GM04504 (cell line): ENCODE measurements around the gene BCR.

Experiments used
- DNase-seq: peaks from one replicate; pipeline ENCODE4 v3.0.0-alpha.2; 2012; ENCODE audit warnings: low read depth

The BCR gene

DNA sequence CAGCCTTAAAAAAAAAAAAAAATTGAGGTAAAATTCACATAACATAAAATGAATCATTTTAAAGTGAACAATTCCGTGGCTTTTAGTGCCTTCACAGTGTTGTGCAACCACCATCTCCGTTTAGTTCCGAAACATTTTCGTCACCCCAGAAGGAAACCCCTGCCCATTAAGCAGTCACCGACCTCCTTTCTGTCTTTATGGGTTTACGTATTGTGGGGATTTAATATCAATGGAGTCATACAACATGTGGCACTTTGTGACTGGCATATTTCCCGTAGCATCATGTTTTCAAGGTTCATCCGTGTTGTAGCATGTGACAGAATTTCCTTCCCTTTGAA is 65.5 kb downstream of the BCR start:
- DNase-seq, result no peak

DNA sequence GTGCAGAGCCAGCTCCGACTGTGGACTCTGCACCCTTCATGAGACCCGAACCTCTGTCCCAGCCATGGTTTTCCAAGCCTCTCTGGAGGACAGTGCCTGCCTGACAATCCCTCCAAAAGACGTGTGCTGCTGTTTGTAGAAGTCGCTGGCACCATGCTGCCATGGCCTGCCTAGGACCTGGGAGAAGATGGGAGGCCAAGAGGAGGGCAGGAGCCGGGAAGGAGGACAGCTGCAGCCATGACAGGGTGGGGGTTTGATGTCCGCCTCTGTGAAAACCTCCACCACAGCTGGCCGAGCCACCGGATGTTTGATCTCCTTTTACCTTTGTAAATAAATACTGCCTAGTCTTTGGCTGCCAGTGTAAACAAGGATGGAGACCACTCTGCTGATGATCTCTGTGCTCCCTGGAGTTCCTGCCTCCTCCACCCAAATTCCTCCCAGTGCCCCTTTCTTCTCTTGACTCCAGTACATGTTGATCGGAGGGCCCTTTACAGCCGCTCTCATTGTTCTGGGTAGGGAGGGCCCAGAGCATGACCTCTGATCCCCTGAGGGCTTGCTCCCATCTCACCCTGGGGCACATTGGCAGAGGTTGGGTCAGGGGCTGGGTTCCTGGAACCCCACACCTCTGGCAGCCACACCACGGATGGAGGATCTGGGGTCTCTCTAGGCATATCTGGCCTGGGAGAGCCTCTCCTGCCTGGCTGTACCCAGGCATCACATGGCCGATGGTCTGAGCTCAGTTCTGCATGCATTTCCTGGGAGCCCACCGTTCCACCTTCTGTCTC is 66.9 kb downstream of the BCR start:
- DNase-seq, result no peak

DNA sequence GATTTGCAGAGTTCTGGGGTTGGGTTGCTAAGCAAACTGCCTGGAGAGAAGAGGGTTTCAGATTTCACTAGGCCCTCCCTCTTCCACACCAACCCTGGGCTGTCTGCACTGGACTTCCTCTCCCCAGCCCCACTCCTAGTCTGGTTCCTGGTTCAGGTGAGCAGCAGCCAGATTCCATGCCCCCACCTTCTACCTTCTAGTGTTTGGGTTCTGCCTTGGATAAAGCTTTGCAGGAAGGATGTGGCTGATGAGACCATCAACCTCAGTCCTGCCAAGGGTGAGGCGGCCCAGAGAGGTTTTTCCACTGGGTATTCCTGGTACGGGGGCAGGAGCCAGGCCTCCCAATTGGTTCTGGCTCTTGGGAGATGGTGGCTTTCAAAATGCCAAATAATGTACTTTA is 68.3 kb downstream of the BCR start:
- no peak for DNase-seq

DNA sequence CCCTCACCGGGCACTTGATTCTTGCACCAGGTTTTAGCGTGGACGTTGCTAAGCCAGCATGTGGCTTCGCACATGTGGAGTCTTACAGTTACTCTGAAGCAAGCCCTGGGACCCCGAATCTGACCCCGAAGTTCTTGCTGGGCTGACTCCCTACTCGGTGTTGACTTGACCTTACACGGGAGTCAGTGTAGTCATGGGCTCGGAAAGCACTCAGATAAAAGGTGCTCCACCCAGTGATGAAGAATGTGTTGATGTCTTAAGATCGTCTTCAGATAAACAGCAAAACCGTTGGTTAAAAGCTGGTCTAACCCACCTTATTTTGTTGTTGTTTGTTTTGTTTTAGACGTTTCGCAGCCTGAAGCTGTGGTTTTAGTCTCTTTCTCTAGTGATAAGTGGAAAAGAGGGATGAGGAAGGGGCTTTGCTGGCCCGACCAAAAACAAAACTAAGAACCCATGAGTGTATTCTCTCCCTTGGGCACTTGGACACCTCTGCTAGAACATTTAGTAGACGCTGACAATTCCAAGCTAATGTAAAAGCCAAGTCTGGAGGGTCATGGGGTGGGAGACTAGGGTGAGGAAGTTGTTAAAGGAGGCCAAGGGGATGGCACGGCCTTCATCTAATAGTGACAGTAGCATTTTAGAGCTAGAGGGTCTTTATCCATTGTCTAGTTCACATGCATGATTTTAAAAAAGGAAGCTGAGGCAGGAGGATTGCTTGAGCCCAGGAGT is 69.9 kb downstream of the BCR start:
- no peak for DNase-seq

DNA sequence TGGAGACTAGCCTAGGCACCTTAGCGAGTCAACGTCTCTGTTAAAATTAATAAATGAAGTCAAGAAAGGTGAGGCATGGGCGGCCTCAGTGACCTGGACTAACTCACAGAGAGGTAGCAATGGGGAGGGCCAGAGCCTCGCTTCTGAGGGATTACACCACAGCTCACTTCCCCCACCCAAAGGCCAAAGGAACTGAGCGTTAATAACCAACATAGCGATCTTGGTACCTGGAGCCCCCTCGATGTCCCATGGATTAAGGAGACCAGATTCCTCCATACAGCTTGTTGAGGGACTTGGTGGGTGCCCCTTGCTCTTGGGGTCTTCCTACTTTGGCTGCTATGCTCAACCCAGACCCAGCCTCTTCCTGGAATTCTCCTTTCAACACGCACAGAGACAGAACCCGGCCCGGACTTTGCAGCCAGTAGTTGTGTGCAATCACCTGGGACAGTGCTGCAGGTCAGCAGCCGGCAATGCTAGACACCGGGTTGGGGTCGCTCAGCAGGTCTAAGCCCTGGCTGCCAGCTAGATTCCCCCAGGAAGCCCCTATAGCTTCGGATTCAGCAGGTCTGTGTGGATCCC is 70.6 kb downstream of the BCR start:
- DNase-seq, result no peak

DNA sequence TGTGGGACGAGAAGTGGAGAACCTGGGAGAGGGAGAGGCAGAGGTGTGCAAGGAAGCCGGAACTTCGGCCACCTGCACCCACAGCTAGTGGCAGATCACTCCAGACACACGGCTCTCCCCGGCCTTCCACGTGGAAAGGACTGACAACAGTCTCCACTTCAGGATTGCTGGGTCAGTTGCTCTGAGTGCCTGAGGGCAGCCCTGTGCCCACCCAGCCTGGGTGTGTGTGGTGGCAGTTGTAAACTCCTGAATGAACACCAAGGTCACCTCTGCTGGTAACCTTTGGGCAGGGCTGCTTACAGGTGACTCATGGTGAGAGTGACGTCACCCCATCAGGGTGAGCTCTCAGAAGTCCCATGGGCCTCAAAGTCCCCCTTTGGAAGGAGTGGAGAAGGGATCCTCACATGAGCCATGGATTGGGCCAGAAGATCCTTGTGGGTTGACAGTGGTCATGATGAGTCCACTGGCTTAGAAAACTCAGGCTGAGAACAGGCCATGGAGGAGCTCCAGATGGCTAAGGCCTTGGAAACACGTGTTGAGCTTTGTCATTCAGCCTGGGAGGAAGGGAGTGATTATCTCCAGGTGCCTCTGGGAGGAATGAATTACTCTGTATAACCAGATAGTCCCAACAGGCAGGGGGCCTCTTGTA is 71.3 kb downstream of the BCR start:
- peak; percentile 27 for DNase-seq

DNA sequence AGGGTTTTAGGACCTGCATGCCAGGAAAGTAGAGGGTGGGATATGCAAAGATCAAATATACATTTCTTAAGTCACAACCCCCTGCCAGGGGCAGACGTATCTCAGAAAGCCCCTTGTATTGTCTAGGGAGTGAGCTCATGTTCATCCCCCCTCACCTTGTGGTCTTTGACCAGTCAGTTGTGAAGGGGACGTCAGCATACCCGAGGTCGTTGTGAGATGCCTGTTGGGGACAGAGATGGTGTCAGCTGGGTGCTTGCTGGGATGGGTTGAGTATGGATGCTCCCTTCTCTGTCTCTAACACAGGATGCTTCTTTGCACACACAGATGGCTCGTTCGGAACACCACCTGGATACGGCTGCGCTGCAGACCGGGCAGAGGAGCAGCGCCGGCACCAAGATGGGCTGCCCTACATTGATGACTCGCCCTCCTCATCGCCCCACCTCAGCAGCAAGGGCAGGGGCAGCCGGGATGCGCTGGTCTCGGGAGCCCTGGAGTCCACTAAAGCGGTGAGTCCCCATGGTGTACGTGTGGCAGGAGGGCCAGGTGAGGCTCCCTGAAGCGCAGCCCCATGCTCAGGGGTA is 73.3 kb downstream of the BCR start:
- no peak for DNase-seq

DNA sequence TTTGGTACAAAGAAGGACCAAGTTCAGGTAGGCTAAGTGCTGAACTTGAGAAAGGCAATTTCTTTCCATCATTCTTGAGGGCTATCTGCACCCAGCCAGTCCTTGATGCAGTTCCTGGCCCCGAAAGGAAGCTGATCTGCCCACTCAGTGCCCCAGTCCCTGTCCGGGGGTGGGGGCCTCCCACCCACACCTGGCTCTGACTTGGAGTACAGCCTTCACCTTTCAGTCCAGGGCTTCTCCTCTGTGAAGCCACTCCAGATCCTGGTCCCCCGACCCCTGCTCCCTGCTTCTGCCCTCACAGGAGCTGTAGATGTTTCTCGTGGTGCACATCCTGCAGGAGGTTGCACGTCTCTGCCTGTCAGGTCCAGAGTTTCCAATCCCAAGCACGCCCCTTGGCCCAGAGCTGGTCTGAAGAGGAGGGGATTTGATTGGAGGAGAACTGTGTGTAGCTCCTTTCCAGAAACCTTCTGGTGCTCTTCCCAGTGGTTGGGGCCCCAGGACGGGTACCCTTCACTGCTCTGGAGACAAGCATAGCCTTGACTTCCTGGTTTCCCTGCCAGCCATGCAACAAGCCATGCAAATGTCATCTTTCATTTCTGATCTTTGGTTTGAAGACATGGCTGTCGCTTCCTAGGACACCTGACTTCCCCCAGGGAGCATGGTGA is 75.3 kb downstream of the BCR start:
- DNase-seq, result no peak

DNA sequence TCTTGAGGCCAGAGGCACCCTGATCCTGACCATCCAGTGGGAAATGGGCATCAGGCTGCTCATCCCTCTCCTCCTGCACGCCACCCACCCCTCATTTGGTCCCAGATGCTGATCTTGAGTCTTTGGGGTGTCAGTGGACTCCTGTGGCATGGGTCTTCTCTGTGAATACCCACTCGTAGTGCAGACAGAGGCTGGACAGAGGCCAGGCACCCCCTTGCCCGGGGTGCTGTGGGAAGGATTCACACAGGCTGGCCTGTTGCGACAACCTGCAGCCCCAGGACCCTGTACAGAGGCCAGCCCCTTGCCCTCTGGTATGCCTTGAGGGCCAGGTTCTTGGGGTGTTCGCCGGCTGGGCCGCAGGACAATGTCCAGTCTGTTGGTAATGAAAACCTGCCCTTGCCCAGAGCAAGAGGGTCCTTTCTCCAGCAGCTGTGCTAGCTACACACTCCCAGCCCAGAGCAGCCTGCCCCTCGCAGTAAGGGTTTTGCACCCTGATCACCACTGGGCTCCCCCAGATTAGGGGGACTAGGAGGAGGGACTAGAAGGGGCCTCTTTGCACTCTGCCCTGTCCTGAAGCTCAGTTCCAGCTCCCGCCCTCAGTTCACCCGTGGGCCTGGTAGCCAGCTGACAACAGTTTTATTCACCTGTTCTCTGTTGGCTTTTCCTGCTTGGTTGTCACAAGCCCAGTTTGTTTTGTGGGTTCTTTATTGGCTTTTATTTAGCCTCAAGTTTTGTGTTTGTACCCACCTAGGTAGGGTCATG is 76.0 kb downstream of the BCR start:
- DNase-seq, result no peak

DNA sequence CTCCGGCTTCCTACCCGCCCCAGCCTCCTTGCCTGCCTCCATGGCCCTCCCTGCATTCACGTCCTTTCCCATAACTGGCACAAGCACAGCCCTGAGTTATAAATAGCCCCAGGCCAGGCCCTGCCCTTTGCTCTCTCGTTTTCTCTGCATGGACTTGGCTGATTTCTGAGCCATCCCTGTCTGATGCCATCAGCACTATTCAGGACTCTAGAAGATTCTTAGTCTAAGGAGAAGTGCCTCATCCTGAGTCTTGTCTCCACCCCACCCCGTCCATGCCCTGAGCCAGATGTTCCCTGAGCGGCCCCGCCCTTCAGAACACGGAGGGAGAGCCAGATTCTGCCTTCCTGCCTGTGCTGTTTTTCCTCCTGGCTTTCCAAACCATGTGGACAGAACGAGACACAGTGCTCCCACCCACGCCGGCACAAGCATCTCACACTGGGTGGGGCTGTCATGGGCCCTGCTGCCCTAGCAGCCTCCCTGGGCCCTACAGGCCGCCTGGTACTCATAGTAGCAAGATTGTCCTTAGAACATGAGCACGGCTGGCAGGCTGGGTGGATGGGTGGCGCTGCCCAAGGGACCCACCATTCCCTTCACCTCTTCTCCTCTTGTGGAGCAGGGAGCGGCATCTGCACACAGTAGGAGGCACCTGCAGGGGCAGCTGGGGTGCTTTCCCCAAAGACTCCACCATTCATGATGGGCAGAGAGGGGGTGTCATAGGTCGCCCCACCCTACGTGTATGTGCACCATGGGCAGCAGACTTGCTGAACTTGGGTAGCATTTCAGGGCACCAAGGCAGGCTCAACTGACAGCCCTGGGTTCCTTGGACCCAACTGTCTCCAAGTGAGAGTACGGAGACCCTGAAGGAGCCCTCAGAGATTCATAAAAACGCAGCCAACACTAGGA is 76.9 kb downstream of the BCR start:
- peak; percentile 28 for DNase-seq

DNA sequence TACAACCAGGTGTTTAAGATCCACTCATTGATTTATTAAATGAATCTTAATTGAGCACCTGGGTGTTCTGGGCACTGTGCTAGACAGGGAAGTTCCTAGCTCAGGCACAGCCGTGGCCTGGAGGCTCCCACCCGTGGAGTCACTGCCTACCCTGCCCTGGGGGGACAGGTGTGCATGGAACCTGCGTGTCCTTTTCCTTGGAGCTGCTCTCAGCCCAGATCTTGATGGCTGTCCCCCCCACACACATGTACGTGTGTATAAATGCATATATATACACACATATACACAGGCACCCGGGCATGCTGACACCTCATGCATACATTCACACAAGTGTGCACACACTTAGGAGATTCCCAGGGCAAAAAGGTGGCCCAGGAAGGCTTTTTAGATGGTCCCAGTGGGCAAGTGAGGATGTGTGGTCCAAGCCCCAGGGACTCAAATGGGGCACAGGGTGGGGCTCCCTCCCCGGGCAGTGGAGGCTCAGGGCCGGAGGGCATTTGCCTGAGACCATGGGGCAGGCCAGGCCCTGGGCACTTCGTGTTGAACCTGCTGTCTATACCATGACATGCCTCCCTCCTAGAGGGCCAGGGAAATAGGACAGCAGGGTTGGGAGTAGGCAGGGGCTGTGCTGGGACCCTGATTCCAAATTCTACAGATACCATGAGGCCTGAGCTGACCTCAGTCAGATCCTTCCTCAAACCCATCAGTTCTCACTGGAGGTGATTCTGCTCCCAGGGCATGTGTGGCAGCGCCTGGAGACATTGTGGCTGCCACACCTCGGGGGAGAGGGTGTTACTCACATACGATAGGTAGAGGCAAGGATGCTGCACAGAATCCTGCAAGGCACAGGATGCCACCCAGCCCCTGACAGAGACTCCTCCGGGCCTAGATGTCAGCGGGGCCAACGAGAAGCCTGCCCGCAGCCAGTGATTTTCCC is 77.8 kb downstream of the BCR start:
- DNase-seq, result no peak

DNA sequence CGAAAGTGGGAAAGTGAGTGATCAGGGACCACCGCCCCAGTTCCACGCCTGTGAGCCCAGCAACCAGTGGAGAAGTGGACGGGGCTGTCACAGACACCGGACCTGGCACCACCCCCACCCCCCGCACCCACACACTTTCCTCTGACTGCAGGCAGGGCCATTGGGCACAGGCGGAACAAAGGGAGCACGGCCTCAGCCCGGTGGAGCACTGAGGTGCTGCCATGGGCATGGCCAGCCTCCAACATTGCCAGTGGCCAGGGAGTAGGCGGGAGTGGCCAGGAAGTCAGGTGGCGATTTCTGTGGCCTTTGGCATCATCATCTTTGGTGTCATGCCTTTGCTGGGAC is 78.5 kb downstream of the BCR start:
- no peak for DNase-seq

DNA sequence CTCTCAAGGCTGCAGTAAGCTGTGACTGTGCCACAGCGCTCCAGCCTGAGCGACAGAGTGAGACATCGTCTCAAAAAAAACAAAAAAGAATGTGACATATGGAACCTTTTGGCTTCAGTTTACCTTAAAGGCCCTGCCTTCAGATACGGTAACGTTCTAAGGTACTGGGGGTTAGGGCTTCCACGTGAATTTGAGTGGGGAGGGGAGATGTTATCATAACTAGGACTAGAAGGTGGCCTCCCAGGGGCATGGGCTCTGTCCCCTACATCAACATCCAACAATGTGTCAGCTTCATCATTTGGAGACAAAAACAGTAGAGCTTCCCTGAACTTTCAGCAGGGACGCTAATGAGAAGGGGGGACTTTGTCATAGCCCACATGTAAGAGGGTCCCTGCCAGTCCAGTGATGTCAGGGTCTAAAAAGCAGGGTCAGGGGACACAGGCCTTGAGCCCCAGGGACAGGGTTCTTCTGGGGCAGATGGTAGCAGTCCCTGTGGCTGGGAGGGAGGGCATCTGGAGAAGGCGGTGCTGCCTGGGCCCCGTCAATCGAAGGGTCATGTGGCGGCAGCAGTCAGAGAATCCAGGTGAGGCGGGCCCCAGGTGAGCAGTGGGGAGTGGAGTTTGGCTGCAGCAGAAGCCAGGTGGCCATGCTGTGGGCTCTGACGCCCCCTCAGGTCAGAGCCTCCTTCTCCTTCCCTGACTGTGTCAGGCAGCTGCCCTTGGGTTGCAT is 79.8 kb downstream of the BCR start:
- no peak for DNase-seq

DNA sequence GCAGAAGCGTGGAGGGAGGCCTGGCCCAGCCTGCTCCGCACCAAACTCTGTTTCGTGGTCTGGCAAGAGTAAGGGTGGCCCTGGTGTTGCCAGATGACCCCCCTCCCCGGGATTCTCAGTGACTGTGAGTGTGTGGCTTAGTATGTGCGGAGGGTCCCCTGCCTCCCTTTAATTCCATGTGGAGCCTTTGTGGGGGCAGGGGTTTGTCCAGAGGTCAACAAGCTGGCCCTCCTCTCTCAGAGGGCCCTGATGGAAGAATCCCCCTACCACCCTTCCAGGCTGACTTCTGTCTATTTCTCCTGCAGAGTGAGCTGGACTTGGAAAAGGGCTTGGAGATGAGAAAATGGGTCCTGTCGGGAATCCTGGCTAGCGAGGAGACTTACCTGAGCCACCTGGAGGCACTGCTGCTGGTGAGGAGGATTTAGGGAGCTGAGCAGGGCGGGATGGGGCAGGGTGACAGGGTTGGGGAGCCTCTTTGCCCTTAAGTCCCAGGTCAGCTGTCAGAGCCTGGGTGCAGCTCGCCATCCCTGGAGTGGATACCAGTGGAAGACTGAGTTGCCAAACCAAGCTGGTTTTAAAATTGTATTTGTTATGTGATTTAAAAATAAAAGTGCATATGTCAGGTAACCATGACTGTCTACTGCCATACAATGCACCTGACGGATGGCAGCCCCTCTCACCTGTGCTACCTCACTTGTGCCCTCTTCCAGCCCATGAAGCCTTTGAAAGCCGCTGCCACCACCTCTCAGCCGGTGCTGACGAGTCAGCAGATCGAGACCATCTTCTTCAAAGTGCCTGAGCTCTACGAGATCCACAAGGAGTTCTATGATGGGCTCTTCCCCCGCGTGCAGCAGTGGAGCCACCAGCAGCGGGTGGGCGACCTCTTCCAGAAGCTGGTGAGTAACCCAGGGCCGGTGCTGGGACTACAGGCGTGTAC is 80.6 kb downstream of the BCR start:
- DNase-seq, result no peak

DNA sequence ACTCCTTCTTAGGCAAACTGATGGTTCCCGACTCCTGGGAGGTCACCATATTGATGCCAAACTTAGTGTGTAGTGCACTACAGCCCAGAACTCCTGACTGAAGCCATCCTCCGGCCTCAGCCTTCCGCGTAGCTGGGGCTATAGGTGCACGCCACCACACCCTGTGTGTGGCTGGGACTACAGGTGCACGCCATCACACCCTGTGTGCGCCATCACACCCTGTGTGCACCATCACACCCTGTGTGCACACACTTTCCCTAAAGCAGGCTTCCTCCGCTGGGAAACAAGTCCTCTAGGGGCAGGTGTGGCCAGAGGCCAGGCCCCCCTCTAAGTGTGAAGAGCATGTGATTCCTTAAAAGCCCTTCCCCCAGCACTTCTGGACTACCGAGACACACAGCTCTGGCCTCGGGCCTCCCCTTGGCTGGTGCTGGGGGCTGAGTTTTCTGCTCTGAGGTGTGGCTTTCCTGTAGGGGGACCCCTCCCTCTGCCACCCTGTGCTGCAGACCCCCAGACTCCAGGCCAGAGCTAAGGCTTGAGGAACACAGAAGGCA is 81.7 kb downstream of the BCR start:
- DNase-seq, result no peak

DNA sequence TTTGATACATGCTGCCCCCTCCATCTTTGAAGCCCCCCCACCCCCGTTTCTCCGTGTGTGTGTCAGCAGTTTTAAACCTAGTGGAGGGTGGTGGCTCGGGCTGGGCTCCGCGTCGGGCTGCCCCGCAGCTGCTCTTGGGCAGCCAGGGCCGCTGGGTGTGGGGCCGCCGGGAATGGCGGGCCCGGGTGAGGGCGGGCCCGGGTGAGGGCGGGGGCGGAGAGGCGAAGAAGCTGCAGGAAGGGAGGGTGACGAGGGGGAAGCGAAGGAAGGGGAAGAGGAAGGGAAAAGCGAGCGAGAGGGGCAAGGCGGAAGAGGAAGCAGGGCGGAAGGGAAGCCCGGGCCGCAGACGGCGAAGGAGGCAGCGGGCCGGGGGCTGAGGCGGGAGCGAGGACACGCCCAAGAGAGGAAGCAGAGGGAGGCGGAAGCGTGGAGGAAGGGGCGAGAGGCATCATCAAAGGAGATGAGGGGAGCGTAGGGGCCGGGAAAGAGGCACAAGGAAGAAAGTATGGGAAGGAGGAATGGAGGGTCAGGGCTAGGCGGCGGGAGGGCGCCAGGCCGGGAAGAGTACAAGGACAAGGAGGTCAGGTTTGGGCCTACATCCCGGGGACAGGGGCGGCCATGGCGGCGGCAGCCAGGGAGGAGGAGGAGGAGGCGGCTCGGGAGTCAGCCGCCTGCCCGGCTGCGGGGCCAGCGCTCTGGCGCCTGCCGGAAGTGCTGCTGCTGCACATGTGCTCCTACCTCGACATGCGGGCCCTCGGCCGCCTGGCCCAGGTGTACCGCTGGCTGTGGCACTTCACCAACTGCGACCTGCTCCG is 82.4 kb downstream of the BCR start:
- no peak for DNase-seq
